Activated naive CD4-positive, alpha-beta T cell treated with Interleukin-2 at 50 U/mL for 16 hours (primary cell): Measurements from ENCODE around the gene P2RX7.

ENCODE experiments used
- DNase-seq: peaks from one replicate; pipeline ENCODE4 v3.0.0-alpha.2; 2020

Gene P2RX7

GRCh38 chr12:121132601-121133481, at the start of gene P2RX7:
Gene P2RX7, plus strand, starts transcription at chr12:121132876. Its CDS starts 95 bp downstream, at chr12:121132971.
- DNase-seq: peak; percentile 47

- no peak for DNase-seq
These were observed 48.4 kb upstream of the P2RX7 start for GRCh38 chr12:121084229-121084628.

DNA sequence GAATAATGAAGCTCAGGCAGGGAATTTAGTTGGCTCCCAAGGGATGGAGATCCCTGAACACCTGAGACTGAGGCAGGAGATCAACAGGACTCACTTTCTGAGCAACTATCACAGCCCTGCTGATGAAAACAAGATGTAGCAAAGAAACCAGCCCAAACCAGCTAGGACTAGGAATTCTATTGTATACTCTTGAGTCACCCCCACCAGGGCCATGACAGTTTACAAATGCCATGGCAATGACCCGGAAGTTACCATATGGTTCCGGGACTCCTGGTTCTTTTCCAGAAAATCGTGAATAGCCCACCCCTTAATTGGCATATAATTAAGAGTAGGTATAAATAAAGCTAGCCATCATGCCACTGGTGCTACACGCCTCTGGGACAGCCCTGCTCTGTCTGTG, 47.6 kb upstream of the P2RX7 start:
- DNase-seq: no peak

GRCh38 chr12:121085506-121086353, 46.9 kb upstream of the P2RX7 start:
- DNase-seq: no peak

DNA sequence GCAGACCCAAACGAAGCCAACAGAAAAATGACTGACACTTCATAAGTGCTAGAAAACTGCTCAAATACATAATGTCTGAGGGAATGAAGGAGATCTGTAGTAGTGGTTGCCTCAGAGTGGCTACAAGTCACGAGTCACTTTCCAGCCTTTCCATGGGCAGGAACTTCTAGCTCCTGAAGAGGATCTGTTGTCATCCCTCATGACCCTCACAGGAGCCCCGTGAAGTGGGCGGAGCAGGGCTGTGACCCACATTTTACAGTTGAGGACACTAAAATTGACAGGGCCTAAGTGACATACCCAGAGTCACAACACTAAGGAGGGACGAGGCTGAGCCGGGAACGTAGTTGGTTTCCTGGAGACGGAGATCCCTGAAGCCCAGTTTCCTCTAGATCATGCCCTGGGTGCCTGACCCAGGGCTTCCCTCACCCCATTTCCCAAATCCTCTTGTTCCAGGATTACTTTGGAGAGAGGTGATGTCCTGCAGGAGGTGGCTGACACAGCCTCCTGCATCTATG, 45.8 kb upstream of the P2RX7 start:
- no peak for DNase-seq

GRCh38 chr12:121087467-121088194, 45.0 kb upstream of the P2RX7 start:
- no peak for DNase-seq

GRCh38 chr12:121088195-121088585, 44.5 kb upstream of the P2RX7 start:
- no peak for DNase-seq

- DNase-seq: no peak
These were observed 43.5 kb upstream of the P2RX7 start for GRCh38 chr12:121089031-121089812.

DNA sequence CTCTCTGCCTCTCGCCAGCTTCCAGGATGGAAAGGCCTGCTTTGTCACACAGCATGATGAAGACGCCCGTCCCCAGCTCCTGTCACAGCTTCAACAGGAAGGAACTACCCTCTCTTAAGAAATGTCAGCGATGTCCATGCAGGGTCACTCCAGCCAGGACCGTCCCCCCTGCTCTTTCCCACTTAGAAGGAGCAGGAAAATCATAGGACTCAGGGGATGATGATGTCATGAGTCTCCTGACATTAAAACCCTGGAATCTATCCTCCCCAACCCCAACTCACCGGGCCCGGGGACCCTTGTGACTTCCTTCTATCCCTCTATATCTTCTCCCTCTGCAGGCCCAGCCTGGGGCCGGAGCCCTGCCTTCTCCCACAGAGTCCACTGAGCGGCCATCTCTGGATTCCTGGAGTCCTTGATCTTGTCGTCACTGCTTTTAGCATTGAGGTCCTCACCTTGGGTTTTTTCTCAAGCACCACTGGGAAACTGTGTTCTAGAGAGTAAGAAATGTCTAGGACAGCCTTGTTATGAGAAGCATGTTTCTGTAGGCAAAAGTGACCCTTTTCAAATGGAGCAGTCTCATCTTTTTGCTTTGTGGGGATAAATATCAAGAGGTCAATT, 42.8 kb upstream of the P2RX7 start:
- no peak for DNase-seq

GRCh38 chr12:121090586-121091514, 41.8 kb upstream of the P2RX7 start:
- no peak for DNase-seq

DNA sequence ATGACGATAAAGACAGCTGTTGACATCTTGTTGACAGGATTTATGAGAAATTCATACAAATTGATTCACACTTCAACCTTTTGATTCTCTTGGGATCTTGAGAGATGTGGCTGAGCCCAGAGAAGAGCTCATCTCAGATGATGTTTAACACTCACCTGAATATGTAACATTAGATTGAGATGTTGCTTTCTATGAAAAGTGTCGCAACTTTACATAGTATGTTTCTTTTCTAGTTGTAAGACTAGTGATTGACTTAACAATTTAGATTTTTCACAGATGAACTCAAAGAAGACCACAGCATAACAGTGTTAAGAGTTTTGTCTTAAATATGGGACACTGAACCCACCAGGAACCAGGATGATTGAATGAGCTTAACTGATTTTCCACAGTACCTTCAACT, 40.6 kb upstream of the P2RX7 start:
- DNase-seq: no peak

- no peak for DNase-seq
These were observed 39.2 kb upstream of the P2RX7 start for GRCh38 chr12:121093487-121093891.

- DNase-seq: peak; percentile 82
These were observed 37.0 kb upstream of the P2RX7 start for GRCh38 chr12:121095544-121096198.

- DNase-seq: no peak
These were observed 36.4 kb upstream of the P2RX7 start for GRCh38 chr12:121096199-121096798.

DNA sequence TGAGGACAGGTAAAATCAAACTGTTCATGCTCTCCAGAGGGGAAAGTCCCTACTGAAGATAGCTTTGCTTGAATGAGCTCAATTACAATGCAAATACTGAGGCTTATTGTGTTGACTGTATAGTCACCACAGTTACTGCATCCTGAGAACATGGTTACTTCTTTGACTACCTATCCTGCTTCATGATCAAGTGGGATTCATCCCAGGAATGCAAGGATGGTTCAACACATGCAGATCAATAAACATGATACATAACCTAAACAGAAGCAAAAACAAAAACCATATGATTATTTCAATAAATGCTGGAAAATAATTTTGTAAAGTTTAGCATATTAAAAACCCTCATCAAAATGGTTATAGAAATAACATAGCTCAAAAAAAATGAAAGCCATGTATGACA, 32.9 kb upstream of the P2RX7 start:
- no peak for DNase-seq

- no peak for DNase-seq
These were observed 30.4 kb upstream of the P2RX7 start for GRCh38 chr12:121102307-121102706.

DNA sequence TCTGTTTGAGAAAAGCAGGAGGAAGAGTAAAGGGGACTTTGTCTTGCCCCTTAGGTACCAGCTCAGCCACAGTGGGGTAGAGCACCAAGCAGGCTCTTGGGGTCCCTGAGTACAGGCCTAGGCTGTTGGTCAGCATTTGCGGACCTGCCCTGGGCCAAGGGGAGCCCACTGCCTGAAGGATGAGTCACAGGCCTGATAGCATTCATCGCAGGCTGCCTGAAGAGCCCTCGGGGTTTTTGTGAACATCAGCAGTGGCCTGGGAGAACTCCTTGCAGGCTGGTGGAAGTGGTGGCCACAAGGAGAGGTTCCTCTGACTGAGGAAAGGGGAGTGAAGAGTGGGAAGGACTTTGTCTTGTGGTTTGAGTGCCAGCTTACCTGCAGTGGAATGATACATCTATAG, 25.0 kb upstream of the P2RX7 start:
- DNase-seq: no peak

DNA sequence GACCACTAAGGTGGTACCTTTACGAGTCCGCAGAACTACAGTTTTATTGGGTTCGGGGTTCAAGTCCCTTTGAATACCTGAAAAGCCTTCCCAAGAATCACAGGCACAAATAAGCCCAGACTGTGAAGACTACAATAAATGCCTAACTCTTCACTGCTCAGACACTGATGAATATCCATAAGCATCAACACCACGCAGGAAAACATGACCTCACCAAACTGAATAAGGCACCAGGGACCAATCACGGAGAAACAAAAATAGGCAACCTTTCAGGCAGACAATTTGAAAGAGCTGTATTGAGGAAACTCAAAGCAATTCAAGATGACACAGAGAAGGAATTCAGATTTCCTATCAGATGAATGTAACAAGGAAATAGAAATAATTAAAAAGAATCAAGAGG, 24.2 kb upstream of the P2RX7 start:
- DNase-seq: no peak

DNA sequence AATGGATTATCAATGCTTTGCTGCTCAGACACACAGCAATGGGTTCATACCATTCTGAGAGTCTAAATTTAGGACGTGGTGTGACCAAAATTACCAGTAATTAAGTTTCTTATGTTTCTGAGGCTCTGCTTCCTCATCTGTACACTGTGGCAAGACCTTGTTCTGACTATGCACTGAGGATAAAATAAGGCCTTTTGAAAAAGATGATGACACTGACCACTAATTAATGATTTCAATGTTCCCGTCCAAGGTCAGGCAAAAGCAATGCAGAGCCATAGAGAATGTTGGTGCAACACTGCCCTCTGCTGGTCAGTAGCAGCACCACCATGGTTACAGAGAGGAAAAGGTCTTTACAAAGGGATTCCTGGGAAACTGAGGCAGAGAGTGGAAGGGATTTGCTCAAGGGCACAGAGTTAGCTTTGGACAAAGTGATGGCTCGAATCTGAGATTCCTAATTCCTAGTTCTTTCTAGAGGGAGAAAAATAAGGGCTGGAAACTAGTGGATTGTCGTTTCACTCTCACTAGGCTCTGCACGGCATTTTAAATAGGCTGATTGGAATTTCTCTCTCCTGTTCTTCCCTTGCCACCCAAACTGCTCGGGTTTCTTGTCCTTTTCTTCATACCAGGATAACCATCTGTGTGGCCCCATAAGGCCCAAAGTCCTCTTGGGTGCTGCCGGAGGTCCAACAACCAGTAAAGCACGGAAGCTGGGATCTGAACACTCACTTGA, 22.3 kb upstream of the P2RX7 start:
- peak; percentile 66 for DNase-seq
